T47D (cell line): ENCODE data around the gene ADCYAP1R1.
"Not testable (repeated sequence)": the region's sequence is repeated elsewhere in the genome, so short reads cannot be mapped to it uniquely, and the experiment has no call there.

Experiments
- DNase-seq, 2 experiments: peaks; one replicate each; pipeline versions ENCODE4 v3.0.0 to v3.0.0-alpha.2; 2011 to 2012; ENCODE audit warnings: low read depth in 1 of 2, low spot score in 1 of 2
- JUND ChIP-seq: IDR thresholded peaks from 2 replicates; pipeline ENCODE4 v1.6.1; 2012; ENCODE audit warnings: low read depth
- in situ Hi-C: cut with HindIII; loops from 2 replicates; pipeline ENCODE4 v1.10.0; 2016; ENCODE audit warnings: low sequenced_read_pairs, low pct_unique_long_range_greater_than_20kb

ADCYAP1R1 gene

GRCh38 chr7:31129067-31129466 is 77.0 kb downstream of the ADCYAP1R1 start:
- in situ Hi-C loops = no loop called here
- DNase-seq = peak; percentile 23 to 53
- no peak for TF ChIP-seq JUND

- TF ChIP-seq JUND = no peak
- in situ Hi-C loops = no loop called here
- no peak for DNase-seq
Observed at GRCh38 chr7:31133497-31133896, 81.4 kb downstream of the ADCYAP1R1 start.

DNA sequence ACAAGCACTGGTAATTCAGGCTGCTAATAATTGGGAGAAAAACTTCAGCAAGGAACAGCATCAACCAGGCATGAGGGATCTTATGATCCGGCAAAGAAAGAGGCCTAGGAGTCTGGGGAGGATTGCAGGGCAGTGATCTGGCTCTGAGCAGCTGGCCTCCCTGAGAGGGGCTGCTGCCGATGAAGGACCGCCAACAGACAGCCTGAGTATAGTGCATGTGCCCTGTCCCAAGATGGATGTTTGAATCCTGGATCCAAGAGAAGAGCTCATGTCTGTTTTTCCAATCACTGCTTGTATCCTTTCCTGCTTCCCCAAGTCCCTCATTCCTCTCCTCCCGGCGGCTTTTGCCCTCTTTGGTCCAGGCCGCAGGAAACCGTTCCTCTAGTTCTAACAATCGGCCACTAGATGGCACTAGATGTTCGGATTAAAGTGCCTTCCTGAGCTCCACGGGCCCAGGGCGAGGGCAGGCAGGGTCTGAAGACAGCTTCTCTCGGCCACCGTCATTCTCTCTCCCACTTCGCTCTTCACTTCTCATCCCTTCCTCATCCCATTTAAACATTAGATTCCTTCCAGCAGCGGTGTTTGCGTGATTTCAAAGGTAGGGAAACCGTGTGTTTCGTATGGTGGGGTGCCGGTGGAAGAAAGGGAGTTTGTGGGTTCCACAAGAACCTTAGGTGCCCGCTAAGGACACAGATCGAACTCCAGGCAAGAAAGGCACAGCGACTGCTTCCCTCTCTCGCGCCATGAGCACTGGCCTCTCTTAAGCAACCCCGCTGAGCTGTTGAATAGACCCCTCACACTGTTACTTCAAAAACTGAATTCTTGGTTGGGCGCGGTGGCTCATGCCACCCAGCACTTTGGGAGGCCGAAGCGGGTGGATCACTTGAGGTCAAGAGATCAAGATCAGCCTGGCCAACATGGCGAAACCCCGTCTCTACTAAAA is 82.4 kb downstream of the ADCYAP1R1 start:
- in situ Hi-C loops = no loop called here
- no peak for TF ChIP-seq JUND
- peak; percentile 55 to 85 for DNase-seq

DNA sequence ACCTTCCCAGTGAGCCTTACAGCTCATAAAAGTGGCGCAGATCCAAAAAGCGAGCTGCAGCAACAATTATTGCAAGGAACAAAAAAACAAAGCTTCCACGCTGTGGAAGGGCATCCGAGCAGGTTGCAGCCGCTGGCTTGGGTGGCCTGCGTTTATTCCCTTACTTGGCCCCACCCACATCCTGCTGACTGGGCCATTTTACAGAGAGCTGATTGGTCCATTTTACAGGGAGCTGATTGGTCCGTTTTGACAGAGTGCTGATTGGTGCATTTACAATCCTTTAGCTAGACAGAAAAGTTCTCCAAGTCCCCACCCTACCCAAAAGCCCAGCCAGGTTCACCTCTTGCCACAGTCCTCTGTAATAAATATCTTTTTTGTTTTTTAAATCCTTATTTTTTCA is 85.1 kb downstream of the ADCYAP1R1 start:
- no peak for TF ChIP-seq JUND
- in situ Hi-C loops = no loop called here
- no peak for DNase-seq

- TF ChIP-seq JUND = no peak
- no peak for DNase-seq
- in situ Hi-C loops = no loop called here
Observed at GRCh38 chr7:31145339-31145738, 93.2 kb downstream of the ADCYAP1R1 start.

DNA sequence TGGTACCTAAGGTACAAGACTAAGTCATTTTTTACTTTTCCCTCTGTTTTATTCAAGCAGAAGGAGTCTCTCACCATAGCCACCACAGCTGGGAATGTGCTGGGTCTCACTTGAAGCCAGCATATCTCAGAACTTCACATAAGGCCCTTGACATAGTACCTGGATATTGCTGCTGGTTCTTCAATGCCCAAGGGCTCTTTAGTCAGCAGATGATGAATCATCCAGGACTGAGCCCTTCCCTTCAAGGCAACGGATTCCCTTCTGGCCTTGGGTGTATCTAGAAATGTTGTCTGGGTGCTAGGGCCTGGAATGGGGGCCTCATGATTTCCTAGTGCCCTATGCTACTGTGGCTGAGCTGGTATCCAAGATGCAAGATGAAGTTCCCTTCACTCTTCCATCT is 93.9 kb downstream of the ADCYAP1R1 start:
- in situ Hi-C loops = no loop called here
- no peak for DNase-seq
- TF ChIP-seq JUND = no peak

- no peak for TF ChIP-seq JUND
- no peak for DNase-seq
- in situ Hi-C loops = no loop called here
Observed at GRCh38 chr7:31146538-31146937, 94.4 kb downstream of the ADCYAP1R1 start.

- no peak for DNase-seq
- TF ChIP-seq JUND = no peak
- in situ Hi-C loops = no loop called here
Observed at GRCh38 chr7:31151849-31152248, 99.7 kb downstream of the ADCYAP1R1 start.

DNA sequence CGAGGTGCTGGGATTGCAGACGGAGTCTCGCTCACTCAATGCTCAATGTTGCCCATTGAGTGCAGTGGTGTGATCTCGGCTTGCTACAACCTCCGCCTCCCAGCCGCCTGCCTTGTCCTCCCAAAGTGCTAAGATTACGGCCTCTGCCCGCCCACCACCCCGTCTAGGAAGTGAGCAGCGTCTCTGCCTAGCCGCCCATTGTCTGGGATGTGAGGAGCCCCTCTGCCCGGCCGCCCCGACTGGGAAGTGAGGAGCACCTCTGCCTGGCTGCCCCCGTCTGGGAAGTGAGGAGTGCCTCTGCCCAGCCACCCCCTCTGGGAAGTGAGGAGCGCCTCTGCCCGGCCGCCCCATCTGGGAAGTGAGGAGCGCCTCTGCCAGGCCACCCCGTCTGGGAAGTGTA is 101.2 kb downstream of the ADCYAP1R1 start:
- in situ Hi-C loops, DNase-seq: not testable (repeated sequence)

DNA sequence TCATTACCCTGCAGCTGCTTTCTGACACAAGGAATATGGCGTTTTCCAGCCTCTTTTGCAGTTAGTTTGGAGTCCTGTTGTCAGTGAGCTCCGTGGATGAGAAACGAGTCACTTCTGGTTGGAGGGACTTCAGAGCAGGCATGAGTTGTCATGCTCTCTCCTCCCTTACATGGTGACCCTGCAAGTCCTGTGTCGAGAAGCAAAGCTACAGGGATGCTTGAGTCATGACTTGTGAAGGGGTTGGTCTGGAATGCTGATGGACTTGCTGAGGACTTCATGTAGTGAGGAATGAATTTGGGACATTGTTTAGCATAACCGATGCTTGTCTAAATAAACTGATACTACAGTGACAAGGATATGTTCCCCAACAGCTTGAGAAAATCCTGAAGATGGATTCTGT is 108.8 kb downstream of the ADCYAP1R1 start:
- no peak for DNase-seq
- TF ChIP-seq JUND = no peak
- in situ Hi-C loops = no loop called here
